Gastrocnemius medialis (tissue), 4 donors: Measurements from ENCODE around the gene ANKRD35.

Experiments used
- CTCF ChIP-seq, 5 experiments: fragments of 450-650 bp in 3 of 5; fragments of 200-600 bp in 2 of 5; sonication (generic) in 2 of 5; IDR thresholded peaks in 4 of 5; conservative IDR thresholded peaks in 1 of 5; 1 replicate in 4 of 5; 2 replicates in 1 of 5; pipeline ENCODE4 v1.5.1; 2016 to 2019; ENCODE audit warnings: antibody characterized with exemption in 5 of 5, mild to moderate bottlenecking in 3 of 5, moderate library complexity in 3 of 5
- POLR2A ChIP-seq, 2 donors: fragments of 450-650 bp; IDR thresholded peaks; one replicate each; pipeline ENCODE4 v1.6.1; 2017; ENCODE audit warnings: antibody characterized with exemption in 2 of 2, mild to moderate bottlenecking in 2 of 2, moderate library complexity in 2 of 2

- TF ChIP-seq POLR2A (IDR thresholded peaks at IDR 0.05) = no peak
- no peak for TF ChIP-seq CTCF (IDR thresholded peaks at IDR 0.05 in 4 of 5, conservative IDR thresholded peaks at IDR 0.05 in 1 of 5)
These were observed 7.8 kb upstream of the ANKRD35 start for GRCh38 chr1:145893306-145894055.
